Measurements from ENCODE around the gene IL3.
A peak's percentile ranks its signal among the peaks of the same experiment; 100 is the strongest.

Gene IL3

DNA sequence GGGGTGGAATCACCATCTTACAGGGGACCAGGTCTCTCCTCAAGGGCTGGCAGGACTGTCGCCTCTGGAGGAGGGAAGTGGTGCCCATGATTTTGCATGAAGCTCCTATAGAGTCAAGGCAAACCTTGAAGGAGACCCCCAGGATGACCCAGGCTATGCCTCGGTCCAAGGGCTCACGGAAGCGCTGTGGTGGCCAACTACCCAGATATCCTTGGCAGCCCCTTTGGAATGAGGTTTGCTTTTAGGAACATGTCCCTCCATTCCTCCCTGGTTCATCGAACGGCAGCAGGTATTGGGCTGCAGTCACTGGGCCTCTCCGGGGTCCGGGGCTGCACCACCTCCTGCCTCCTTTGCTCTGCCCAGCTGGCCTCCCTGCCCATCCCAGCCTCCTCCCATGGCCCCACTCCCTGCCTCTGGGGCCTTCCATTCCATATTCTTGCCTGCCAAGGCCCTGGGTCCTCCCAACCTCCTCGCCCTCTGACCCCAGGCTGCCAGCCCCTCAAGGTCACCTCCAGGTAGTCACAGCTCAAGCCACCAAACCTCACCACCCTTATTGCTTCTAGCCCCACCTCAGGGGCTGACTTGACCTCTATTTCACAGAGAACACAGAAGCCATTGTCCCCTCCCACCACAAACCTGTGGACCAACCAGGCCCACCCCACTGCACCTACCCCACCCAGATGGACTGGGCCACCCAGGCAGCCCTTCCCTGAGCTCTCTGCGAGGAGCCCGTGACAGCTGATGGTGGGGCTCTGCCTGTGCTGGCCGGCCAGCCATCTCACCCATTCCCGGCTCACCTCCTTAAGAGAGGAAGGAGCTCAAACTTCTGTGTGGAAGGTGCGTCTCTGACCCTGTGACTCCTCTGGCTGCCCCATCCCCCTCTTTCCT lies 3.6 kb upstream of the IL3 start:
- Mint-ChIP-seq H3K4me3 (no peak overlapping the region), H3K27ac (no peak overlapping the region), H3K4me1 (no peaks in the 10 kb centered on the region), H3K27me3 (peaks cover 7% of the 10 kb centered on the region), H3K36me3 (no peaks in the 10 kb centered on the region), H3K9me3 (no peaks in the 10 kb centered on the region)
- DNase-seq (ENCODE audit: low spot score in 2 of 2), result peak in 1 of 2 donors; percentile 7
- ATAC-seq (ENCODE audit: low read depth), result no peak

DNA sequence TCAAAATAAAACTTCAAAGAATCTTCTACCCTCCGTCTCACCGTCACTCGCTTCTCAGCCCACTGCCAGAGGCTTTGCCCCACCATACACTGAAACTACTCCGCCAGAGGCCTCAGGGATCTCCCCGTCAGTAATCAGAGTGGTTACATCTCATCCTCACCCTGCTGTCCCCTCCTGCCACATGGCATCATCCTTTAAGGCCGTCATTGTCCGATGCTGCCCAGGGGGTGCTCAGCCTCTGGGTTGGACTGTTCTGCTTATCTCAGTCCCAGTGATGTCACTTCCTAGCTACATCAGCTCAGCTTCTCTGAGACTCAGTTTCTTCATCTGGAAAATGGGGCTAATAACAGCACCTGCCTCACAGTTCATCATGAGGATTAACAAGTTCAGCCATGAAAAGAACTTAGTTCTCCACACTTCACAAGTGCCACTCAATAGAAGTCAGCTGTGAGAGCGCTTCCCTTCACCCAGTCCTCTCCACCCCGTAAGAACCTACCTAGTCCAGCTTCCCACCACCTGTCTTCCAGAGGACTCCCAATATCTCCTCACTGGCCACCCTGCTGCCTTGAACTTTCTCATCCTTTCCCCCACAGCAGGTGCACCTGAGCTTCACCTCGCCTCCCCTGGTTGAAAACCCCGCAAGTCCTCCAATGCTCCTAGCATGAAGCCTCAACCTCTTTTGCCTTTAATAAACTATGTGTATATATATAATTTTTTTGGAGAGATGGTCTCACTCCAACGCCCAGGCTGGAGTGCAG lies 2.8 kb upstream of the IL3 start:
- Mint-ChIP-seq H3K4me1 (no peaks in the 10 kb centered on the region), H3K36me3 (no peaks in the 10 kb centered on the region), H3K4me3 (no peak overlapping the region), H3K9me3 (no peaks in the 10 kb centered on the region), H3K27ac (no peak overlapping the region), H3K27me3 (peaks cover 3% of the 10 kb centered on the region)
- DNase-seq (ENCODE audit: low spot score in 2 of 2) (peak in 1 of 2 donors; percentile 6), ATAC-seq (ENCODE audit: low read depth) (no peak)

DNA sequence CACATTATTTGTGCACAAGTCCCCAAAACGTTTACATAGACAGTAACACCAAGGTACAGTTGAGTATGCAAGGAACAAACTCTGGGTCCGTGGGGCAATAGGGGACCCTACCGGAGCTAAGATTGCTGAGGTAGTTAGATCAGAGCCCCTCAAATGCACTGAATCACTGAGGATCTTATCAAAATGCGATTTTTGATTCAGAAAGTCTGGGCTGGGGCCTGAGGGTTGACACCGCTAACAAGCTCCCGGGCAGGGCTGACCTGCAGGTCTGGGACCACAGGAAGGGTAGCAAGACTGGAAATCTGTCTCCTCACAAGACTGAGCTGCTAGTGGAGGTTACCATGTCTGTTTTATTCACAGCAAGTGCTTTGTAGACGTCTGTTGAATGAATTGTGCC lies 1.8 kb upstream of the IL3 start:
- DNase-seq (ENCODE audit: low spot score in 2 of 2) (no peak), ATAC-seq (ENCODE audit: low read depth) (no peak)
- peaks cover 3% of the 10 kb centered on the region for H3K27me3 Mint-ChIP-seq
- no peak overlapping the region for H3K27ac Mint-ChIP-seq
- H3K9me3 Mint-ChIP-seq, result no peaks in the 10 kb centered on the region
- H3K36me3 Mint-ChIP-seq, result no peaks in the 10 kb centered on the region
- no peak overlapping the region for H3K4me3 Mint-ChIP-seq
- peaks cover 4% of the 10 kb centered on the region for H3K4me1 Mint-ChIP-seq

DNA sequence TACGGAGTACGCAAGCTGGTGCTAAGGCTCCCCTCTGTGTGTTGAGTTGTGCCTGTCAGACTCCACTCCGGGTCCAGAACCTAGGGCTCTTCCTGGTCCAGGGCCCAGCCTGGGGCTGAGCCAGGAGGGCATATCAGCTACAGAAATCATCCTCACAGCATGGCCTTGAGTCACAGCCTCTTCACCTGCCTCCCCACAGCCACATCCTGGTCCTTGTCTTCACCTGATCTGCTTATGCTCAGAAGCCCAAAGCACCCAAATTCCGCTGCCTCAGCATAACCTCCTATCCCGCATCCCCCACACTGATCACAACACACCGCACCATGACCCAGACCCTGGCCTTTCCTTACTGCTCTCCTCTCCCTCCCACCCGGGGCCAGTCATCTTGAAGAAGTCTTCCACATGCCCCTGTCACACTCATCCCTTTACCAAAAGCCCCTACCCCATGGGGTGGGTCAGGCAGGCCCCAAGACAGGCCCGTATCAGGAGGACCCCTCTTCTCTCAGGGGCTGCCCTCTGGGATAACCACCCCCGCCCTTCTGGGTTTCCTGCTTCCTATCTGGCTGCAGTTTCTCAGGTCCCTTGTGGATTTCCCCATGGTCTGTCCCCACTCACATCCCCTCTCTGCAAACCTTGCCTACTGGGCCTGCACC lies 1.3 kb upstream of the IL3 start:
- DNase-seq (ENCODE audit: low spot score in 2 of 2) (no peak), ATAC-seq (ENCODE audit: low read depth) (no peak)
- Mint-ChIP-seq H3K27me3 (peaks cover 3% of the 10 kb centered on the region), H3K4me3 (no peak overlapping the region), H3K36me3 (no peaks in the 10 kb centered on the region), H3K4me1 (peaks cover 5% of the 10 kb centered on the region), H3K27ac (no peak overlapping the region), H3K9me3 (no peaks in the 10 kb centered on the region)

DNA sequence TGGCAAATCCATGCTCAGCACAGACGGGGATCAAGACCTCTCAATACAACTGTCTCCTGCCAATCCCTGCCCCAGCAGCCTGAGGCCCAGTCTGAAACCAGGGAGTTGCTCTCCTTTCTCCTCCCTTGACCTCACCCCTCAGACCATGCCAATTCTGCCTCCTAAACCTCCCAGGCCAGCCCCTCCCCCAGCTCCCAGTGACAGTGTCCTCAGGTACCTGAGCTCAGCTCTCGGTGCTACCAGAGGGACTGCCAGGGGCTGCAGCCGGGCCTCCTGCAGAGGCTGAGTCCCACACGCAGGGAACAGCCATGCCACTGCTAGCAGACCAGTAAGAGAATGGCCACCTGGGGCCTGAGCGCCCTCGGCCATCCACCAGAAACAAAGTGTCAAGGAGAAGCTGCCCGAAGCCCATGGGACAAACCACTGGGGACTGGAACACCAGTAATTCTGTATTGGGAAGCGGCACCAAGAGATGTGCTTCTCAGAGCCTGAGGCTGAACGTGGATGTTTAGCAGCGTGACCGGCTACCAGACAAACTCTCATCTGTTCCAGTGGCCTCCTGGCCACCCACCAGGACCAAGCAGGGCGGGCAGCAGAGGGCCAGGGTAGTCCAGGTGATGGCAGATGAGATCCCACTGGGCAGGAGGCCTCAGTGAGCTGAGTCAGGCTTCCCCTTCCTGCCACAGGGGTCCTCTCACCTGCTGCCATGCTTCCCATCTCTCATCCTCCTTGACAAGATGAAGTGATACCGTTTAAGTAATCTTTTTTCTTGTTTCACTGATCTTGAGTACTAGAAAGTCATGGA lies 557 bp upstream of the IL3 start:
- H3K9me3 Mint-ChIP-seq, result no peaks in the 10 kb centered on the region
- peaks cover 3% of the 10 kb centered on the region for H3K27me3 Mint-ChIP-seq
- H3K36me3 Mint-ChIP-seq, result no peaks in the 10 kb centered on the region
- peaks cover 9% of the 10 kb centered on the region for H3K4me1 Mint-ChIP-seq
- ATAC-seq (ENCODE audit: low read depth) (no peak), DNase-seq (ENCODE audit: low spot score in 2 of 2) (no peak)
- no peak overlapping the region for H3K27ac Mint-ChIP-seq
- no peak overlapping the region for H3K4me3 Mint-ChIP-seq

DNA sequence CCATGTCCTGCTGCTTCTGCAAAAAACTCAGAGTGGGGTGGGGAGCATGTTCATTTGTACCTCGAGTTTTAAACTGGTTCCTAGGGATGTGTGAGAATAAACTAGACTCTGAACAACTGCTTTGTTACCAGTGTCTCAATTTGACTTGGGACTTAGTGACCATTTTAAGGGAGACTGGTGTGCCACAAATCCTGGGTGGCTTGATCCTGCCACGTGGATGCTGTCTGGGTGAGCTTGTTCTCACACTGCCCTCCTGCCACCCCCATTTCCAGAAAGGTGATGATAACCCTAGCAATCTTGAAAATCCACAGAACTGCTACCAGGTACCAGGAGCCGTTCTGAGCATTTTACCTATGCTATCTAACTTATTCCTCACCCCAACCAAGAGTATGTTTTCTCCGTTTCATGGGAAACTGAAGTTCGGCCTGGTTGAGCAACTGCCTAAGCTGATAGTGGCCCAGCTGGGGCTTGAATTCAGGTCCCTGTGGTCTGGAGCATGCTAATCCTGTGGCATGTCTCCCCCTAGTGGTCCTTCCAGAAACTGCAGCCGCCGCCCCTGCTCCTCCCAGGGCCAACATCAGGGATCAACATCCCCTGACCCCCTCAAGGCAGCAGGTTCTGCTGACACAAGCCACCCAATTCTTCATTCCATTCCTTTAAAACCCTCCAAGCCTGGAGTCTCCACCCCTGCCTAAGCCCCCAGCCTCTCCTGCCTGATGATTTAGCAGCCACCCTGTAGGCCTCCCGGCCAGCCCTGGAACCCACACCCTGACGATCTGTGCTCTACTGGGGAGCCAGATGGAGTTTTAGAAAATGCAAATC lies 2.8 kb downstream of the IL3 start:
- no peaks in the 10 kb centered on the region for H3K9me3 Mint-ChIP-seq
- DNase-seq (ENCODE audit: low spot score in 2 of 2), result peak; percentile 75 to 81
- H3K27me3 Mint-ChIP-seq, result no peaks in the 10 kb centered on the region
- H3K36me3 Mint-ChIP-seq, result no peaks in the 10 kb centered on the region
- H3K4me1 Mint-ChIP-seq, result peaks cover 10% of the 10 kb centered on the region
- no peak overlapping the region for H3K27ac Mint-ChIP-seq
- ATAC-seq (ENCODE audit: low read depth), result peak; percentile 67
- H3K4me3 Mint-ChIP-seq, result no peak overlapping the region

DNA sequence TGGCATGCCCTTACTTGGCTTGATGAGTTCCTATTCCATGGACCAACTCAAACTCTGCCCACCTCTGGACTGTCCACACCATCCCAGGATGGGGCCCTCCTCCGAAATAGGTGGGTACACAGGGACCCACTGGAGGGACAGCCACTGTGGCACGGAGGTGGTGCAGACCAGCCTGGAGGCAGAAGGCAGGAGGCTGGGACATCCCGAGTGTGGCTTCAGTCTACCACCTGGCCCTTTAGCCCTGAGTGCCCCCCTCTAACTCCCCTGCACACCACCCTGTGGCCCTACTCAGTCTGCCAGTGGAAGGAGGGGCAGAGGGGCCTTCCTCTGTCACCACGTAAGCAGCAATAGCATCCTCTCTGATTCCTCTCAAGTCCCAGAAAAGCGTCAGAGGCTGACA lies 3.7 kb downstream of the IL3 start:
- DNase-seq (ENCODE audit: low spot score in 2 of 2), result no peak
- H3K27ac Mint-ChIP-seq, result no peak overlapping the region
- no peak overlapping the region for H3K4me3 Mint-ChIP-seq
- H3K9me3 Mint-ChIP-seq, result no peaks in the 10 kb centered on the region
- no peaks in the 10 kb centered on the region for H3K27me3 Mint-ChIP-seq
- ATAC-seq (ENCODE audit: low read depth), result no peak
- no peaks in the 10 kb centered on the region for H3K36me3 Mint-ChIP-seq
- peaks cover 10% of the 10 kb centered on the region for H3K4me1 Mint-ChIP-seq

DNA sequence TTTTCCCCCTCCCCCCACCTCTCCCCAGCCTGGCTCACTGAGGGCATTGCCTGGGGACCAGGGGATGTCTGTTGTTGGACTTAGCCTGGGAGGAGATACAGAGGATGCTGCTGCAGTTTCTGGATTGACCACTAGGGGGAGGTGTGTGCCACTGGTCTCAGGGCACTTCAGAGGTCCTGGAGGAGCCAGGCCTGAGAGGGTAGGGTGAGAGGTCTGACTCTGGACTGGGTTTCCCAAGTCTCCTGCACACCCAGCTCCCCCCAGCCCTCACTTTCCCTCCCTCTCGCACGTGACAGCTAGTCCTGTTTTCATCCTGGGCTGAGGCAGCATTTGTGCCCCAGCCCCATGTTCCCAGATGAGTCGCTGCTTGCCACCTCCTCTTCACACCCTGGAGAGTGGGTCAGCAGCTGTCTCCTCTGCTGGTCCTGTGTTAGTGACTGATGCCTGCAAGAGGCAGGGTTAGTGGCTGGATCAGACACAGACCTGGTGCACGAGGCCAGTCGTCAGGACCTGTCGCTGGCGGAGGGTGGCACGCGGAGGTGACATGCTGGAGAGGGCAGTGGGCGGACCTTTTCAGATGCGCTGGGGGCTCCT lies 4.4 kb downstream of the IL3 start:
- Mint-ChIP-seq H3K4me1 (peaks cover 10% of the 10 kb centered on the region), H3K27ac (no peak overlapping the region), H3K27me3 (no peaks in the 10 kb centered on the region), H3K36me3 (no peaks in the 10 kb centered on the region), H3K4me3 (no peak overlapping the region), H3K9me3 (no peaks in the 10 kb centered on the region)
- ATAC-seq (ENCODE audit: low read depth), result peak; percentile 78
- DNase-seq (ENCODE audit: low spot score in 2 of 2), result peak; percentile 77 to 82

DNA sequence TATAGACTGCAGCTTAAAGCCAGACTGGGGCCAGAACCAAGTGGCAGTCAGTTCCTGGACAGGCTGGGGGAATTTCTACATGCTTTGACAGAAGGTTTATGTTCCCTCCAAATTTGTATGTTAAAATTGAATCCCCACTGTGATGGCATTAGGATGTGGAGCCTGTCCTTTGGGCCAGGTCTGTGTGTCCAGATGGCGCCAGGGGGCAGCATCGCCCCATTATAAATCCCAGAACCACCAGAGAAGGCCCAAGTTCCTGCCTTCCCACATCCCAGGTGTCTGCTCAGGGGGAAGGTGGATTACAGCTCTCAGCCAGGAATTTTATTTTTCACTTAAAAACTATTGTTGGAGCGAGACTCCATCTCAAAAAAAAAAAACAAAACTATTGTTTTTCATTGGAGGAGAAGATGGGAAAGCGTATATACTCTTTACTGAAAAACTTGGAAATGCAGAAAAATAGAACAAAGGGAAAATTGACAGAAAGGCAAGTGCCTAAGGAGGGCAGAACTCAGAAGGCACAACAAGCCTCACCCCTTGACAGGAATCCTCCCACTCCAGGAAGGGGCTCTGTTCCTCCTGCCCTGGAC lies 5.0 kb downstream of the IL3 start:
- ATAC-seq (ENCODE audit: low read depth), result peak; percentile 60
- Mint-ChIP-seq H3K36me3 (no peaks in the 10 kb centered on the region), H3K9me3 (no peaks in the 10 kb centered on the region), H3K4me3 (no peak overlapping the region), H3K4me1 (peaks cover 10% of the 10 kb centered on the region), H3K27ac (no peak overlapping the region), H3K27me3 (no peaks in the 10 kb centered on the region)
- DNase-seq (ENCODE audit: low spot score in 2 of 2), result peak in 1 of 2 donors; percentile 32

DNA sequence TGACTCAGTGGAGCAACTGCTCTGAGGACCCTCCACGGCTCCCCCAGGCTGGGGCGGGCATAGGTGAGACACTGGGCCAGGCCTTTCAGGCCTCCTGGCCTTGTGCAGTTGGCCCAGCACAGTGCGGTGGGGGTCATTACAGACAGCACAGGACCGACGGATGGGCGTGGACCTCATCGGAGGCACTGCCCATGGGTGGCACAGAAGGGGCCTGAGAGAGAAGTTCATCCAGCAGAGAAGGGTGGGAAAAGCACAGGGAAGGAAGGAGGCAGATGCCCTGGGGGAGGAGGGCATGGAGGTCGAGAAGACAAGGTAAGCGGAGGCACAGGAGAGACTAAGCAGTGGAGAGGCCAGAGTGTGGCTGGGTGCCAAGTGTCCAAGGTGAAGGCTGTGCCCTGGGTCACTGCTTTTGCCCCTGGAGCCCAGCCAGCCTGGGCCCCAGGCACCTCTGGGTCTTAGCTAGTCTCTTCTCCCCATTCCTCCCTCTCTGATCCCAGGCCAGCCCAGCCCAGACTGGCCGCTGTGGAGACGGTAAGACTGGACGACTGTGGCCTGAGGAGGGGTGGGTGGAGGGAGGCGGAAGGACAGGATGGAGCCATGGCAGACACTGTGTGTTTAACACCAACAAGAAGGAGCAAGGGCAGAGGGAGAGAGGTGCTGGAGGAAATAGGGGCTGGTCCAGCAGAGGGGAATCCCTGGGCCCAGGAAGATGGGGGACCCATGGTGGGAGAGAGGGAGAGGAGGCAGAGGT lies 5.7 kb downstream of the IL3 start:
- no peak for DNase-seq (ENCODE audit: low spot score in 2 of 2)
- H3K4me1 Mint-ChIP-seq, result peaks cover 10% of the 10 kb centered on the region
- H3K9me3 Mint-ChIP-seq, result no peaks in the 10 kb centered on the region
- ATAC-seq (ENCODE audit: low read depth), result no peak
- H3K27ac Mint-ChIP-seq, result no peak overlapping the region
- no peaks in the 10 kb centered on the region for H3K36me3 Mint-ChIP-seq
- no peak overlapping the region for H3K4me3 Mint-ChIP-seq
- H3K27me3 Mint-ChIP-seq, result no peaks in the 10 kb centered on the region

DNA sequence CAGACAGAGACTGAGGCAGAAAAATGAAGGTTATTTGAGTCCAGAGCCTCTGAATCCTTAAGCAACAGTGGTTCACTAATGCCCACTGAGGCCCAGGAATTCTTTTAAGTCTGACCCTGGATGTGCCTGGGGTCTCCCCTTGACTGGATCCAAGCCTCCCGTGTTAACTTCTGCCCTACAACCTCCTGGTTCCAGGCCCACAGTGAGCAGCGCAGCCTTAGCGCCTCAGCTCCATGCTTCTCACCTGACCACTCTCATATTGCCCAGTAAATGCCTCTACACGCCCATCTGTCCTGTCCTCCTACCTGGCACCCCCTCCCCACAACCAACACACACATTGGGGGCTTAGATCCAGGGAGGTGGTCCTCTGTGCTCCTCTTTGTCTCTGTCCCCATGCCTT lies 6.4 kb downstream of the IL3 start:
- ATAC-seq (ENCODE audit: low read depth) (no peak), DNase-seq (ENCODE audit: low spot score in 2 of 2) (no peak)
- H3K27ac Mint-ChIP-seq, result no peak overlapping the region
- no peaks in the 10 kb centered on the region for H3K36me3 Mint-ChIP-seq
- no peaks in the 10 kb centered on the region for H3K27me3 Mint-ChIP-seq
- H3K9me3 Mint-ChIP-seq, result no peaks in the 10 kb centered on the region
- H3K4me1 Mint-ChIP-seq, result peaks cover 10% of the 10 kb centered on the region
- H3K4me3 Mint-ChIP-seq, result no peak overlapping the region

DNA sequence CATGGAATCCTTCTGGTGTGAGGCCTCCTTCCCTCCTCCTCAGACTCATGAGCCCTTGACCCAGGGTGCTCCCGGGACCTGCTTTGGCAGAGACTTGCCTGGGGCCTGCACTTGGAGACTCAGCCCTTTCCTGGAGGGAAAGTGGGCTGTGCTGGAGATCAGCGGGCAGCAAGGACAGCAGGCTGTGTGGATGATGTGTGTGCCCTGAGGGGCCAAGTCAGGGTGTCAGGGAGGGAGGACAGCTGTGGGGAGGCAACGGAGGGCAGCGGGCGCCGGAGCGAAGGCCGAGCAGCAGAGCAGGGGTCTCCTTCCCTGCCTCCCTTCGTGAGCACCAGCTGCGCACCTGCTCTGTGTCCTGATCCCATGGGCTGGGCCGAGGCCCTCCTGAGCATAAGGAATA lies 7.0 kb downstream of the IL3 start:
- Mint-ChIP-seq H3K36me3 (no peaks in the 10 kb centered on the region), H3K4me1 (peaks cover 10% of the 10 kb centered on the region), H3K27me3 (no peaks in the 10 kb centered on the region), H3K27ac (no peak overlapping the region), H3K4me3 (no peak overlapping the region), H3K9me3 (no peaks in the 10 kb centered on the region)
- DNase-seq (ENCODE audit: low spot score in 2 of 2) (no peak), ATAC-seq (ENCODE audit: low read depth) (no peak)
